WI38 (cell line): ENCODE measurements around the gene OPRL1.

Source experiments
- H3K4me3 ChIP-seq: 2 replicates; pipeline ENCODE4 v1.5.1; 2011; ENCODE audit warnings: low read depth, mild to moderate bottlenecking, control low read depth, low read length
- TF ChIP-seq, protein P1 (sequence below): IDR thresholded peaks from 2 replicates; pipeline ENCODE4 v1.5.1; 2012; ENCODE audit warnings: low read depth, mild to moderate bottlenecking, control low read depth, low read length

The OPRL1 gene

DNA sequence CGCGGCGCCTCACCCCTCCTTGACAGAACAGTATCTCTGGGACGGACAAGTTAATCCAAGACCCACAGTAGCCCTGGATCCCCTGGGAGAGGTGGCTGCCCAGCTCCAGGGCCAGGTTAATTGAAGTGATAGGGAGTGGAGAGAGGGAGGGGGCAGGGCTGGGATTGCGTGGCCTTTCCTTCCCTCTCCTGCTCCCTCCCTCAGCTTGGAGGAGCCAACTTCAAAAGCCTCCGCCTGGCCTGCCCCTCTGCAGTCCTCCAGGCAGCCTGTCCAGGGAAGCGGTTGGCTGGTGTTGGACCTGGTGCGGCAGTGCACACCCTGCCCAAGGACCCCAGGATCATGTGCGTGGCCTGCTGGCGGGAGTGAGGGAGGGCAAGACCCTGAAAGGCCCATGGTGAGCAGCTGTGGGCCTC lies 43.9 kb upstream of the OPRL1 start, which contains the start of gene C20orf204:
Gene C20orf204, plus strand, starts transcription at position 250 of the 413 bp plus-strand sequence. Its CDS starts 142 bp downstream, at position 392.
- H3K4me3 ChIP-seq, result no peak within 1 kb of the TSS
- TF ChIP-seq, protein P1, sequence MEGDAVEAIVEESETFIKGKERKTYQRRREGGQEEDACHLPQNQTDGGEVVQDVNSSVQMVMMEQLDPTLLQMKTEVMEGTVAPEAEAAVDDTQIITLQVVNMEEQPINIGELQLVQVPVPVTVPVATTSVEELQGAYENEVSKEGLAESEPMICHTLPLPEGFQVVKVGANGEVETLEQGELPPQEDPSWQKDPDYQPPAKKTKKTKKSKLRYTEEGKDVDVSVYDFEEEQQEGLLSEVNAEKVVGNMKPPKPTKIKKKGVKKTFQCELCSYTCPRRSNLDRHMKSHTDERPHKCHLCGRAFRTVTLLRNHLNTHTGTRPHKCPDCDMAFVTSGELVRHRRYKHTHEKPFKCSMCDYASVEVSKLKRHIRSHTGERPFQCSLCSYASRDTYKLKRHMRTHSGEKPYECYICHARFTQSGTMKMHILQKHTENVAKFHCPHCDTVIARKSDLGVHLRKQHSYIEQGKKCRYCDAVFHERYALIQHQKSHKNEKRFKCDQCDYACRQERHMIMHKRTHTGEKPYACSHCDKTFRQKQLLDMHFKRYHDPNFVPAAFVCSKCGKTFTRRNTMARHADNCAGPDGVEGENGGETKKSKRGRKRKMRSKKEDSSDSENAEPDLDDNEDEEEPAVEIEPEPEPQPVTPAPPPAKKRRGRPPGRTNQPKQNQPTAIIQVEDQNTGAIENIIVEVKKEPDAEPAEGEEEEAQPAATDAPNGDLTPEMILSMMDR, result no peak

DNA sequence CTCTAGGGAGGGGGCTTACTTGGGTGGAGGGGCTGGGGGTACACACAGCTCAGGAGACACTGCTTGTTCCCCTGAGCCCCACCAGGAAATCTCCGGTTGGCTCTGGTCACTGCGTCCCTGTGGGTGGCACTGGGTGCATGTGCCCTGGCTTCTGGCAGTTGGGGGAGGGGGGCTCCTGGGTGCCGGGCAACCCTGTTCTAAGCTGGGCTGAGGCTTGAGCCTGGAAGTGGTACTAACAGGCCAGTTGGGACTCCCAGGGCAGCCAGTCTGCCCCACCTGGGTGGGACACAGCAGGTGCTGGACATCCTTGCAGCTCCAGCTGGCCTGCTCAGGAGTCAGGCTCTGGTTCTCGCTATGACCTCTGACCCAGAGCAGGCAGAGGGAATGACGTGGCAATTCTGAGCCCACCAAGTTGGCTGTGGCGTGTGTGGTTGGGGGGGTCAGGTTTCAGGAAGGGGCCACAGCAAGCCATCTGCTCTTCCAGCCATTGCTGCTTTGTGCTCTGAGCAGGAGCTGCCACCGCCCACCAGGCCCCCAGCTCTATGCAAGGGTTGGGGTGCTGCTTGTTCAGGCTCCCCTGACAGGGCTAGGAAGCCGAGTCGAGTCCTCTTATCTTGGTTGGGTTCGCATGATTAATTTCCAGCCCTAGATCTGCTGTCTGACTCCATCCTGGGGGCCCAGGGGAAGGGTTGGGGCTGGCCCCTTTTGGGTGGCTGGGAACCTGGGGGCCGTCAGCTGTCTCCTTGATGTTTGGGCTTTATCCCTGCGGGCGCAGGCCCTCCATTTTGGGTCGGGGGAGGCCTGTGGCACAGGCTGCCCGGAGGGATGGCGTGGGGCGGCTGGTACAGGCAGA lies 43.3 kb upstream of the OPRL1 start:
- no peak overlapping the region for H3K4me3 ChIP-seq
- TF ChIP-seq, protein P1, result no peak

- TF ChIP-seq, protein P1, result no peak
- no peak overlapping the region for H3K4me3 ChIP-seq
Observed at GRCh38 chr20:64037199-64037497, 42.7 kb upstream of the OPRL1 start.

DNA sequence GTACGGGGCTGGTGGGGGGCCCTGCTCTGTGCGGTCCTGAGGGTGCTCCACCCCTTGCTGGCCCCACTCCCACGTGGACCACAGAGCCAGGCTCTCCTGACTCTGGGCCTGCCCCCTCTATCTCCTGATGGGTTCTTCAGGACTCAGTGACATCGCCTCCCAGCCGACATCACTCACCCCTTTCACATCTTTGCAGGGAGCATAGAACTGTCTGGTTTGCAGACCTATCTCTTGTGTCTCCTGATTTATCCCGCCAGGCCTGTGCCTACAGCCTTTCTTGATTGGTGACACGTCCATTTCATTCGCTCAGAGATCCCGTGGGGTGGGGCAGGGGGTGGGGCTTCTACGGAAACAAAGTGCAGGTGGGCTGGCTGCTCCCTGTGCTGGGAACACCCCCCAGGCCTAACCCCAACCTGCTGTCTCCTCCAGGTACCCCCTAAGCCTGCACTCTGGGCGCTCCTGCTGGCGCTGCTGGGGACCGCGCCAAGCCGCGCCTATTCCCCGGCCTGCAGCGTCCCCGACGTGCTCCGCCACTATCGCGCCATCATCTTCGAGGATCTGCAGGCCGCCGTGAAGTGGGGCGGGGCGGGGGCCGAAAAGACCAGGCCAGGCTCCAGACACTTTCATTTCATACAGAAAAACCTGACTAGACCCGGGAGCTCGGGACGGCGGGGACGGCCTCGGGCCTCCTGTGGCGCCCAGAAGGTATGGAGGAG lies 42.2 kb upstream of the OPRL1 start:
- TF ChIP-seq, protein P1, result no peak
- H3K4me3 ChIP-seq, result no peak overlapping the region

- TF ChIP-seq, protein P1, result no peak
- no peak overlapping the region; the same call in 1 of the 2 replicates for H3K4me3 ChIP-seq
Observed at GRCh38 chr20:64038224-64038564, 41.7 kb upstream of the OPRL1 start.

DNA sequence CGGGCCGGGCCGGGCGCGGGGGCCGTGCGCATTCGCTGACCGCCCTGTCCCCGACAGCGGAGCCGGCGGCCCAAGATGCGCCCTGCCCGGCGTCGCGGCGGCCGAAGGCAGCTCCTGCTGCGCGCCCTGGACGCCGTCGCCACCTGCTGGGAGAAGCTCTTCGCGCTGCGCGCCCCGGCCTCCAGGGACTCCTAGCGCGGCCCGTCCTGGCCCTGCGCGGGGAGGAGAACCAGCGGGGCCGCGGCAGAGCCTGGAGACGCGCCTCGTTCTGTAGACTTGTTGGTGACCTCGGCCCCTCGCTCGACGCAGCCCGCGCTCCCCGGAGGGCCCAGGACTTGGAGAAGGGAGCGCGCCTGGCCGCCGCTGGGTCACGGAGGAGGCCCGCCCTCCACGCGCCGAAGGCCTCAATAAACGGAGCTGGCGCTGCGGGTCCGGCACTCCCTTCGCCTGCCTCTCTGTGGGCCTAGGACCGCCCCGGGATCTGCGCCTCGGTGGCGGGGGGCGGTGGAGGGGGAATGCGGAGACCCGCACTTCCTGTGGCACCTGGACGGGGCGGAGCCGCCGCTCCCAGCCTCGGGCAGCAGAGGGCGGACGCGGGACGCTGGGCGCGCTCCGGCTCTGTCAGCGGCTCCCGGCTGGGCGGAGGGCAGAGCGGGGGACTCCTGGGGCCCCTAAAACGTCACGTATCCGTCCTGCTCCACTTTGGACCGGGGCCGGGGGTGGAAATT lies 41.2 kb upstream of the OPRL1 start:
- TF ChIP-seq, protein P1, result peak; percentile 65
- peak overlapping the region; percentile 40 for H3K4me3 ChIP-seq
